B cell (primary cell): ENCODE data around the gene METRNL. TPM values are rescaled to one million over a fixed set of nuclear protein-coding genes. Genes with fewer than 3 reads are reported as not detected.

Experiments used
- ATAC-seq: fragments of 200-7000 bp; cut with Tn5 transposase; one replicate; pipeline ENCODE4 v1.10.0; 2021; ENCODE audit warnings: low read depth, mild to moderate bottlenecking, moderate number of reproducible peaks, moderate library complexity
- CTCF ChIA-PET: fragments of 350-600 bp; sonication (Branson Sonifier 250); formaldehyde crosslinking; loops from one replicate; lab custom pipeline; 2021; ENCODE audit warnings: antibody characterized with exemption, inconsistent platforms; lab: Charles Lee
- POLR2A ChIA-PET: fragments of 350-600 bp; sonication (Branson Sonifier 250); formaldehyde crosslinking; loops from one replicate; lab custom pipeline; 2021; ENCODE audit warnings: antibody characterized with exemption; lab: Charles Lee
- DNase-seq: peaks from one replicate; pipeline ENCODE4 v3.0.0; 2013
- H2AFZ ChIP-seq: 2 replicates; pipeline ENCODE4 v1.6.1; 2012; ENCODE audit warnings: mild to moderate bottlenecking, low read depth, low read length; ENCODE audit not compliant: insufficient read depth, poor library complexity, severe bottlenecking
- H3K27ac ChIP-seq, 2 donors: 1 replicate in 1 of 2; 2 replicates in 1 of 2; pipeline ENCODE4 v1.5.1; 2012 to 2013; ENCODE audit warnings: low read length in 2 of 2, mild to moderate bottlenecking in 2 of 2, moderate library complexity in 1 of 2
- H3K27me3 ChIP-seq, 4 experiments: fragments of 200-600 bp in 1 of 4; sonication (generic) in 1 of 4; replicated peaks in 1 of 4; 1 replicate in 2 of 4; 2 replicates in 2 of 4; pipeline versions ENCODE4 v1.6.1 to v1.7.0; 2013 to 2016; ENCODE audit warnings: low read length in 3 of 4, mild to moderate bottlenecking in 2 of 4, mixed read lengths in 1 of 4, moderate library complexity in 1 of 4; ENCODE audit not compliant: insufficient read depth in 4 of 4, control insufficient read depth in 3 of 4; ENCODE audit errors: control extremely low read depth in 1 of 4
- H3K36me3 ChIP-seq, 2 experiments: replicated peaks in 1 of 2; 1 replicate in 1 of 2; 2 replicates in 1 of 2; pipeline versions ENCODE4 v1.6.1 to v1.7.1; 2013; ENCODE audit warnings: low read length in 1 of 2; ENCODE audit not compliant: insufficient read depth in 2 of 2, control insufficient read depth in 1 of 2; ENCODE audit errors: control extremely low read depth in 1 of 2, extremely low read depth in 1 of 2
- H3K4me1 ChIP-seq, 2 donors: fragments of 200-600 bp in 1 of 2; sonication (generic) in 1 of 2; 1 replicate in 1 of 2; 2 replicates in 1 of 2; pipeline versions ENCODE4 v1.5.1 to v1.6.1; 2013 to 2017; ENCODE audit warnings: low read length in 2 of 2; ENCODE audit not compliant: control insufficient read depth in 2 of 2, insufficient read depth in 2 of 2
- H3K4me2 ChIP-seq: replicated peaks from 2 replicates; pipeline ENCODE3; 2012; ENCODE audit warnings: mild to moderate bottlenecking, low read depth, low read length; ENCODE audit not compliant: poor library complexity, severe bottlenecking
- H3K4me3 ChIP-seq, 5 experiments: fragments of 200-600 bp in 1 of 5; sonication (generic) in 1 of 5; 1 replicate in 3 of 5; 2 replicates in 2 of 5; pipeline versions ENCODE4 v1.5.1 to v1.7.0; 2011 to 2016; ENCODE audit warnings: low read length in 4 of 5, mild to moderate bottlenecking in 4 of 5, low read depth in 2 of 5, control low read depth in 1 of 5, moderate library complexity in 1 of 5; ENCODE audit not compliant: insufficient read depth in 1 of 5; ENCODE audit errors: control extremely low read depth in 1 of 5, extremely low read depth in 1 of 5
- H3K79me2 ChIP-seq: fragments of 200-600 bp; sonication (generic); one replicate; pipeline ENCODE4 v1.6.0; 2016; ENCODE audit warnings: low read length; ENCODE audit not compliant: control insufficient read depth, insufficient read depth
- H3K9ac ChIP-seq: fragments of 200-600 bp; sonication (generic); 2 replicates; pipeline ENCODE4 v1.6.1; 2017; ENCODE audit warnings: mild to moderate bottlenecking, low read length, moderate library complexity
- H3K9me3 ChIP-seq, 3 donors: one replicate each; pipeline versions ENCODE4 v1.6.1 to v1.7.1; 2013; ENCODE audit warnings: low read length in 2 of 3; ENCODE audit not compliant: control insufficient read depth in 2 of 3, insufficient read depth in 1 of 3; ENCODE audit errors: control extremely low read depth in 1 of 3
- H4K20me1 ChIP-seq: 2 replicates; pipeline ENCODE4 v1.6.0; 2012; ENCODE audit warnings: mild to moderate bottlenecking, low read length; ENCODE audit not compliant: insufficient read depth, control insufficient read depth, poor library complexity, severe bottlenecking
- H3K27ac Mint-ChIP-seq: one replicate; pipeline ENCODE4 v1.8.0; 2021; ENCODE audit warnings: mixed read lengths
- H3K27me3 Mint-ChIP-seq: one replicate; pipeline ENCODE4 v1.8.0; 2021; ENCODE audit warnings: mixed read lengths
- H3K4me1 Mint-ChIP-seq: one replicate; pipeline ENCODE4 v1.8.0; 2021; ENCODE audit warnings: mixed read lengths
- H3K4me3 Mint-ChIP-seq: one replicate; pipeline ENCODE4 v1.8.0; 2021; ENCODE audit warnings: mixed read lengths
- H3K9me3 Mint-ChIP-seq: one replicate; pipeline ENCODE4 v1.8.0; 2022; ENCODE audit warnings: mixed read lengths; ENCODE audit not compliant: insufficient read depth
- EZH2 ChIP-seq: IDR thresholded peaks from 2 replicates; pipeline ENCODE4 v1.6.1; 2012; ENCODE audit warnings: borderline replicate concordance, low read depth, mild to moderate bottlenecking, moderate library complexity, low read length; ENCODE audit not compliant: insufficient read depth, poor library complexity, severe bottlenecking
- whole genome bisulfite sequencing: methylation state at CpG from one replicate; pipeline ENCODE4 v1.1.5; 2013; ENCODE audit warnings: missing lambda C conversion rate; ENCODE audit not compliant: insufficient coverage; 5-methylcytosine and 5-hydroxymethylcytosine counted together
- intact Hi-C: fragments of 100-400 bp; cut with micrococcal nuclease; formaldehyde crosslinking; loops from one replicate; pipeline ENCODE4 v1.10.0; 2022
- polyA plus RNA-seq: library from polyadenylated mRNA; depleted of rRNA; stranded (reverse); fragments of >200 nt; gene quantifications from 2 replicates; pipeline ENCODE4 v1.2.3, GENCODE V29; 2012
- total RNA-seq, 2 donors: library from RNA; stranded (reverse); fragments of 120-200 nt in 1 of 2; gene quantifications; 1 replicate in 1 of 2; 2 replicates in 1 of 2; pipeline versions ENCODE4 v1.2.3 to v1.2.4, GENCODE V29; 2013 to 2022
- TF ChIP-seq, protein P1 (sequence below): fragments of 200-600 bp; IDR thresholded peaks from one replicate; pipeline ENCODE4 v1.8.0; 2022; ENCODE audit warnings: antibody characterized with exemption, mild to moderate bottlenecking

Gene METRNL
- total and polyA plus RNA-seq, 2 donors (not counting 1 experiment from before 2014, with no cell fraction given), result 11.8 to 18.4 TPM

GRCh38 chr17:83085526-83086198, 6.3 kb downstream of the METRNL start:
- 94% methylated on average over 20 of the region's 25 CpGs for WGBS
- TF ChIP-seq, protein P1, sequence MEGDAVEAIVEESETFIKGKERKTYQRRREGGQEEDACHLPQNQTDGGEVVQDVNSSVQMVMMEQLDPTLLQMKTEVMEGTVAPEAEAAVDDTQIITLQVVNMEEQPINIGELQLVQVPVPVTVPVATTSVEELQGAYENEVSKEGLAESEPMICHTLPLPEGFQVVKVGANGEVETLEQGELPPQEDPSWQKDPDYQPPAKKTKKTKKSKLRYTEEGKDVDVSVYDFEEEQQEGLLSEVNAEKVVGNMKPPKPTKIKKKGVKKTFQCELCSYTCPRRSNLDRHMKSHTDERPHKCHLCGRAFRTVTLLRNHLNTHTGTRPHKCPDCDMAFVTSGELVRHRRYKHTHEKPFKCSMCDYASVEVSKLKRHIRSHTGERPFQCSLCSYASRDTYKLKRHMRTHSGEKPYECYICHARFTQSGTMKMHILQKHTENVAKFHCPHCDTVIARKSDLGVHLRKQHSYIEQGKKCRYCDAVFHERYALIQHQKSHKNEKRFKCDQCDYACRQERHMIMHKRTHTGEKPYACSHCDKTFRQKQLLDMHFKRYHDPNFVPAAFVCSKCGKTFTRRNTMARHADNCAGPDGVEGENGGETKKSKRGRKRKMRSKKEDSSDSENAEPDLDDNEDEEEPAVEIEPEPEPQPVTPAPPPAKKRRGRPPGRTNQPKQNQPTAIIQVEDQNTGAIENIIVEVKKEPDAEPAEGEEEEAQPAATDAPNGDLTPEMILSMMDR, result no peak
- no peak for TF ChIP-seq EZH2
- Histone ChIP-seq H3K27ac (no peak overlapping the region), H3K27me3 (no peaks in the 10 kb centered on the region), H3K79me2 (peaks cover 3% of the 10 kb centered on the region), H3K9ac (no peak overlapping the region), H2AFZ (no peak overlapping the region), H3K4me1 (peaks cover 14 to 17% of the 10 kb centered on the region in 2 donors), H3K36me3 (no peaks in the 10 kb centered on the region), H3K9me3 (no peaks in the 10 kb centered on the region), H4K20me1 (peaks cover 14% of the 10 kb centered on the region), H3K4me2 (no peak overlapping the region), H3K4me3 (no peak overlapping the region)
- DNase-seq (no peak), ATAC-seq (no peak)
- intact Hi-C loops, result no loop called here
- CTCF ChIA-PET, result no interaction called here
- Mint-ChIP-seq H3K27me3 (no peaks in the 10 kb centered on the region), H3K4me1 (peaks cover 32% of the 10 kb centered on the region), H3K27ac (no peak overlapping the region), H3K4me3 (no peak overlapping the region), H3K9me3 (no peaks in the 10 kb centered on the region)
- POLR2A ChIA-PET, result no interaction called here

GRCh38 chr17:83086199-83086880, 6.9 kb downstream of the METRNL start:
- Mint-ChIP-seq H3K9me3 (no peaks in the 10 kb centered on the region), H3K4me3 (no peak overlapping the region), H3K4me1 (peaks cover 33% of the 10 kb centered on the region), H3K27ac (no peak overlapping the region), H3K27me3 (no peaks in the 10 kb centered on the region)
- H3K9me3 ChIP-seq, result no peaks in the 10 kb centered on the region
- no peaks in the 10 kb centered on the region for H3K27me3 ChIP-seq
- no peak overlapping the region for H3K4me3 ChIP-seq
- H3K4me2 ChIP-seq, result no peak overlapping the region
- CTCF ChIA-PET, result no interaction called here
- intact Hi-C loops, result no loop called here
- H3K79me2 ChIP-seq, result peaks cover 3% of the 10 kb centered on the region
- peaks cover 13% of the 10 kb centered on the region for H4K20me1 ChIP-seq
- no peak for TF ChIP-seq EZH2
- TF ChIP-seq, protein P1, result no peak
- H3K9ac ChIP-seq, result no peak overlapping the region
- peaks cover 14 to 15% of the 10 kb centered on the region in 2 donors for H3K4me1 ChIP-seq
- no peak overlapping the region for H2AFZ ChIP-seq
- no peak for ATAC-seq
- 80% methylated on average over 18 of the region's 18 CpGs for WGBS
- POLR2A ChIA-PET, result interaction anchor here (0.6 kb wide), 1 partner anchor 334 kb away, joined by 3 read pairs; no protein-coding TSS in a partner anchor
- H3K27ac ChIP-seq, result no peak overlapping the region
- no peak for DNase-seq
- no peaks in the 10 kb centered on the region for H3K36me3 ChIP-seq
